ENCODE data around the gene SOX5. TPM values are rescaled to one million over a fixed set of nuclear protein-coding genes. Genes with fewer than 3 reads are reported as not detected.

SOX5 gene
- total and polyA plus RNA-seq, 2 of the 8 experiments (the other 6 are each of a cell fraction or from before 2014, with no cell fraction given), result 2.2 to 2.6 TPM

- Histone ChIP-seq H3K9me3 (ENCODE audit: insufficient read depth in 2 of 2, low read depth in 1 of 2, low read length in 1 of 2) (no peaks in the 10 kb centered on the region), H3K14ac (ENCODE audit: insufficient read length) (no peak overlapping the region), H4K91ac (replicated peaks; ENCODE audit: insufficient read length, low read length) (no peak overlapping the region), H4K5ac (ENCODE audit: insufficient read length, low read depth, low read length) (no peak overlapping the region), H2BK12ac (ENCODE audit: low read depth, low read length) (no peak overlapping the region), H3K79me2 (ENCODE audit: control insufficient read depth in 1 of 2, insufficient read depth in 2 of 2, low read length in 2 of 2) (no peaks in the 10 kb centered on the region), H3K27me3 (replicated peaks in 1 of 4; ENCODE audit: control insufficient read depth in 3 of 4, extremely low read depth in 1 of 4, insufficient read depth in 3 of 4, low read length in 3 of 4) (no peaks in the 10 kb centered on the region), H4K8ac (ENCODE audit: extremely low read depth, insufficient read depth, low read length) (no peak overlapping the region), H2BK120ac (replicated peaks; ENCODE audit: low read depth, low read length) (no peak overlapping the region), H3K36me3 (ENCODE audit: control insufficient read depth in 2 of 4, insufficient read depth in 4 of 4, low read length in 3 of 4) (no peaks in the 10 kb centered on the region), H3K4me2 (ENCODE audit: insufficient read depth in 1 of 2, low read depth in 2 of 2, low read length in 2 of 2) (no peak overlapping the region), H3K23me2 (ENCODE audit: low read depth, low read length) (no peaks in the 10 kb centered on the region), H2BK20ac (ENCODE audit: low read length) (no peak overlapping the region), H3K4me3 (ENCODE audit: extremely low read depth in 1 of 4, insufficient read depth in 2 of 4, low read depth in 3 of 4, low read length in 4 of 4) (no peak overlapping the region), H3K27ac (ENCODE audit: low read depth, low read length) (no peak overlapping the region), H3K79me1 (ENCODE audit: low read depth, low read length) (no peaks in the 10 kb centered on the region), H3K4me1 (replicated peaks in 1 of 4; ENCODE audit: control insufficient read depth in 3 of 4, insufficient read depth in 4 of 4, low read length in 3 of 4) (peaks cover 0 to 18% (median 9%) of the 10 kb centered on the region in 4 experiments; a peak in 5 of 7 replicates), H2AK5ac (ENCODE audit: low read depth, low read length) (no peak overlapping the region), H3K9ac (replicated peaks in 1 of 4; ENCODE audit: extremely low read depth in 1 of 4, low read depth in 3 of 4, low read length in 3 of 4) (no peak overlapping the region), H2BK5ac (ENCODE audit: low read depth, low read length) (no peak overlapping the region), H3K56ac (replicated peaks; ENCODE audit: insufficient read length, low read depth, low read length) (no peak overlapping the region), H3K18ac (ENCODE audit: extremely low read depth, low read length) (no peak overlapping the region), H3K23ac (ENCODE audit: insufficient read length) (no peak overlapping the region), H4K20me1 (replicated peaks in 1 of 2; ENCODE audit: control insufficient read depth in 1 of 2, insufficient read depth in 2 of 2, low read length in 2 of 2) (no peaks in the 10 kb centered on the region), H2AFZ (ENCODE audit: low read length) (no peak overlapping the region), H3K4ac (replicated peaks; ENCODE audit: insufficient read length, low read depth, low read length) (no peak overlapping the region), H2BK15ac (ENCODE audit: low read length) (no peak overlapping the region)
- FAIRE-seq (no peak), DNase-seq (ENCODE audit: low read depth in 1 of 2, low spot score in 2 of 2) (no peak)
- ChIA-PET CTCF (ENCODE audit: partially characterized antibody) (interaction anchor here (0.8 kb wide), 1 partner anchor 306 kb away, joined by 3 read pairs; no protein-coding TSS in a partner anchor), POLR2A (ENCODE audit: partially characterized antibody) (no interaction called here)
- WGBS, 2 experiments (ENCODE audit: extremely low coverage in 1 of 2, insufficient coverage in 1 of 2, insufficient read length in 1 of 2, insufficient replicate concordance in 2 of 2, low coverage in 1 of 2, low lambda C conversion rate in 2 of 2, missing lambda C conversion rate in 1 of 2), result 97% methylated on average over 6 of the region's 6 CpGs; no CpG with 5 or more reads in 1 of the 2 experiments
- no peak for TF ChIP-seq BACH1 (IDR thresholded peaks at IDR 0.05; ENCODE audit: low read length)
- no peak for TF ChIP-seq E2F6 (IDR thresholded peaks at IDR 0.05)
- TF ChIP-seq CHD2 (IDR thresholded peaks at IDR 0.05; ENCODE audit: low read length), result no peak
- no peak for TF ChIP-seq GTF2F1 (IDR thresholded peaks at IDR 0.05; ENCODE audit: borderline replicate concordance, low read depth, low read length)
- no peak for TF ChIP-seq SP4 (IDR thresholded peaks at IDR 0.05; ENCODE audit: low read length)
- TF ChIP-seq BCL11A (IDR thresholded peaks at IDR 0.05; ENCODE audit: low read depth in 2 of 2, low read length in 2 of 2), result no peak
- no peak for TF ChIP-seq RFX5 (IDR thresholded peaks at IDR 0.05; ENCODE audit: borderline replicate concordance, low read depth, low read length)
- no peak for TF ChIP-seq EGR1 (IDR thresholded peaks at IDR 0.05; ENCODE audit: borderline replicate concordance, low read depth, low read length)
These were observed 241.2 kb downstream of the SOX5 start for GRCh38 chr12:23708185-23708837.
